CD4-positive, alpha-beta T cell treated with Interleukin-15 for 1 hour (primary cell): ENCODE measurements around the gene NACA.
"Not testable (repeated sequence)": the region's sequence is repeated elsewhere in the genome, so short reads cannot be mapped to it uniquely, and the experiment has no call there.

Source experiments
- DNase-seq: peaks from one replicate; pipeline ENCODE4 v3.0.0-alpha.2; 2020

Gene NACA

GRCh38 chr12:56724972-56725722 is at the start of gene NACA:
TSS of gene NACA (minus strand) at chr12:56725299. CDS start at chr12:56724521, 778 bp downstream.
- peak; percentile 98 for DNase-seq

GRCh38 chr12:56773113-56773512 is 48.0 kb upstream of the NACA start:
- no peak for DNase-seq

GRCh38 chr12:56772625-56773024 is 47.5 kb upstream of the NACA start:
- DNase-seq, result no peak

- no peak for DNase-seq
These were observed 44.8 kb upstream of the NACA start for GRCh38 chr12:56769868-56770267.

GRCh38 chr12:56768424-56768823 is 43.3 kb upstream of the NACA start:
- DNase-seq, result no peak

- DNase-seq, result peak; percentile 42
These were observed 41.4 kb upstream of the NACA start for GRCh38 chr12:56766535-56766934.

- DNase-seq, result no peak
These were observed 38.9 kb upstream of the NACA start for GRCh38 chr12:56763753-56764657.

GRCh38 chr12:56761812-56762211 is 36.7 kb upstream of the NACA start:
- DNase-seq, result no peak

- no peak for DNase-seq
These were observed 35.4 kb upstream of the NACA start for GRCh38 chr12:56760460-56760859.

- no peak for DNase-seq
These were observed 34.3 kb upstream of the NACA start for GRCh38 chr12:56759263-56759908.

GRCh38 chr12:56758728-56759262 is 33.7 kb upstream of the NACA start:
- no peak for DNase-seq

GRCh38 chr12:56757971-56758370 is 32.9 kb upstream of the NACA start:
- DNase-seq, result not testable (repeated sequence)

- no peak for DNase-seq
These were observed 28.5 kb upstream of the NACA start for GRCh38 chr12:56753566-56753965.

GRCh38 chr12:56751712-56752598 is 26.9 kb upstream of the NACA start, which contains the start of gene PRIM1:
TSS of gene PRIM1 (minus strand) at chr12:56752323. CDS start at chr12:56752298, 25 bp downstream.
- peak; percentile 83 for DNase-seq

- not testable (repeated sequence) for DNase-seq
These were observed 25.5 kb upstream of the NACA start for GRCh38 chr12:56750596-56750995.

GRCh38 chr12:56749853-56750252 is 24.8 kb upstream of the NACA start:
- DNase-seq, result no peak

- no peak for DNase-seq
These were observed 24.3 kb upstream of the NACA start for GRCh38 chr12:56749359-56749758.

- DNase-seq, result no peak
These were observed 3.2 kb upstream of the NACA start for GRCh38 chr12:56728139-56728861.

- DNase-seq, result not testable (repeated sequence)
These were observed 1.1 kb upstream of the NACA start for GRCh38 chr12:56726196-56726675.

- no peak for DNase-seq
These were observed 614 bp upstream of the NACA start for GRCh38 chr12:56725723-56726102.

- DNase-seq, result no peak
These were observed 463 bp downstream of the NACA start for GRCh38 chr12:56724701-56724971.
